ENCODE measurements around the gene RPGRIP1.
A peak's percentile ranks its signal among the peaks of the same experiment; 100 is the strongest.

The RPGRIP1 gene

DNA sequence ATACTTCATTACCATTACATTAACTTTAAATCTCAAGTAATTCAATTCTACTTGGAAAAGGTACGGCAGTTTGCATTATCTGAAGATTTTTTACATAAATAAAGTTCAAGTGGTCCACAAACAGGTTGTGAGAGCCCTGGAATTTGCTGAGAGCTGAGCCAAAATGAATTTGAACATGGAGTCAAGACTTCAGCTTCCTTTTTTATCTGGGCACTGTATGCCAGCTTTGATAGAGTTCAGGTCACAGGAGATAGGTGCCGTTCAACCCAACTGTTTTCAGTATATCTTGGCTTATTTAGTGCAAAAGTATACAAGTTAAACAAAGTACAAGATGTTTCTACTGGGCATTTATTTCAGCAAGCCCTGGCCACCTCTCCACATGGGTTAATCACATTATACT, 39.5 kb upstream of the RPGRIP1 start:
- TF ChIP-seq, protein P1, sequence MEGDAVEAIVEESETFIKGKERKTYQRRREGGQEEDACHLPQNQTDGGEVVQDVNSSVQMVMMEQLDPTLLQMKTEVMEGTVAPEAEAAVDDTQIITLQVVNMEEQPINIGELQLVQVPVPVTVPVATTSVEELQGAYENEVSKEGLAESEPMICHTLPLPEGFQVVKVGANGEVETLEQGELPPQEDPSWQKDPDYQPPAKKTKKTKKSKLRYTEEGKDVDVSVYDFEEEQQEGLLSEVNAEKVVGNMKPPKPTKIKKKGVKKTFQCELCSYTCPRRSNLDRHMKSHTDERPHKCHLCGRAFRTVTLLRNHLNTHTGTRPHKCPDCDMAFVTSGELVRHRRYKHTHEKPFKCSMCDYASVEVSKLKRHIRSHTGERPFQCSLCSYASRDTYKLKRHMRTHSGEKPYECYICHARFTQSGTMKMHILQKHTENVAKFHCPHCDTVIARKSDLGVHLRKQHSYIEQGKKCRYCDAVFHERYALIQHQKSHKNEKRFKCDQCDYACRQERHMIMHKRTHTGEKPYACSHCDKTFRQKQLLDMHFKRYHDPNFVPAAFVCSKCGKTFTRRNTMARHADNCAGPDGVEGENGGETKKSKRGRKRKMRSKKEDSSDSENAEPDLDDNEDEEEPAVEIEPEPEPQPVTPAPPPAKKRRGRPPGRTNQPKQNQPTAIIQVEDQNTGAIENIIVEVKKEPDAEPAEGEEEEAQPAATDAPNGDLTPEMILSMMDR (IDR thresholded peaks at IDR 0.05; ENCODE audit: low read depth, low read length), result no peak
- DNase-seq (ENCODE audit: extremely low read depth, low read depth), result no peak

DNA sequence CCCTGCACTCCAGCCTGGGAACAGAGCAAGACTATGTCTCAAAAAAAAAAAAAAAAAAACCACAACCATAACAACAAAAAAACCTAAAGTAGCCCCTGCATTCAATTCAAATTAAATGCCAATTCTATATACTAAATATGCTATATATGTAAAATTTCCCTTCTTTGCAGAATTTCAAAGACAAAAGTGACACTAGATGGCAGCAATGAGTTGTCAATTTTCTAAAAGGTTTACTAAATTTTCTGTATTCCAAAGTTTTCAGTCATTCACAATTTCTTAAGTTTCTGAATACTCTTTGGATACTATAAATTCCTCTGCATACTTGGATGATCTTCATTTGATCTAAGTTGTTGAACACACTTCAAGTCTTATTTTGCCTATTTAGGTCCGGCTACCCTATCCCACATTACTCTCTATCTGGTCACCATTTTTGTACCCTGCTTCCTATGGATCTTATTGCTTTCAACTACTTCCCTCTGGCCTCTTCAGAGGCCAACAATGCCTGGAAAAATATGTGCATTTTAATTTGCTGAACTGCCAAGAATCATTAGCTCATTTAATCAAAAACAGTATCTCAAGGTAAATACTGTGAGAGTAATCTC, 38.6 kb upstream of the RPGRIP1 start:
- DNase-seq (ENCODE audit: extremely low read depth, low read depth), result no peak
- TF ChIP-seq, protein P1 (IDR thresholded peaks at IDR 0.05; ENCODE audit: low read depth, low read length), result peak; percentile 33

DNA sequence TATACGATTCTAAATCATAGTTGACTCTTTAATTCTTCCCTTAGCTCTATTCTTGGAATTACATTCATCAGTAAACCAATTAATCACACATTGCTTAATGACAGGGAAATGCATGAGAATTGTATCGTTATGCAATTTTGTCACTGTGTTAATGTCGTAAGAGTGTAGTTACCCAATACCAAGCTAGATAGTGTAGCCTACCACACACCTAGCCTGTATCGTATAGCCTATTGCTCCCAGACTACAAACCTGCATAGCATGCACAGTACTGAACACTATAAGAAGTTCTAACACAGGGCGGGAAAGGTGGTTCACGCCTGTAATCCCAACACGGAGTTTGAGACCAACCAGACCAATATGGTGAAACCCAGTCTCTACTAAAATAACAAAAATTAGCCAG, 35.3 kb upstream of the RPGRIP1 start:
- TF ChIP-seq, protein P1 (IDR thresholded peaks at IDR 0.05; ENCODE audit: low read depth, low read length), result no peak
- no peak for DNase-seq (ENCODE audit: extremely low read depth, low read depth)

DNA sequence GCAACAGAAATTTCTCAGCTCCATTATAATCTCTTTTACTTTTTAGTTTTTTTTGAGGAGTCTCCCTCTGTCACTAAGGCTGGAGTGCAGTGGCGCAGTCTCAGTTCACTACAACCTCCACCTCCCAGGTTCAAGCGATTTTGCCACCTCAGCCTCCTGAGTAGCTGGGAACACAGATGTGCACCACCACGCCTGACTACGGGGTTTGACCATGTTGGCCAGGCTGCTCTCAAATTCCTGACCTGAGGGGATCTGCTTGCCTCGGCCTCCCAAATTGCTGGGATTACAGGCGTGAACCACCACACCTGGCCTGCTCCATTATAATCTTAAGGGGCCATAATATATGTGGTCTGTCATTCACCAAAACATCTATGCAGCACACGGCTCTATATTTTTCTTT, 34.1 kb upstream of the RPGRIP1 start:
- DNase-seq (ENCODE audit: extremely low read depth, low read depth), result no peak
- TF ChIP-seq, protein P1 (IDR thresholded peaks at IDR 0.05; ENCODE audit: low read depth, low read length), result no peak

DNA sequence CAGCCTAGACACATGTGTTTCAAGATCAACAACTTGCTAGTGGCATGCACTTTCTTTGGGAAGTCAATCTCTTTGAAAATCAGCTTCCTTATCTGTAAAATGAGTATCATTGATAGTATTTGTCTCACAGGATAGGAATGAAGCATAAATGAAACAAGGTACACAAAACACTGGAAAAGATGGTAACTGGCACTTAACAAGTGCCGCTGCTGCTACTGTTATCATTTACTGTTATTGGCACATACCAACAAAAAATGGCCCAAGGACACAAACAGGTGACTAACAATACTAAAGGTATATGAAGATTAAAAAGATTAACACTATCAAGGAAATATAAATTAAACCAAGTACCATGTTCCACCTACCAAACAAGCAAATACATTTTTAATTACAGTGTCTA, 31.5 kb upstream of the RPGRIP1 start:
- no peak for DNase-seq (ENCODE audit: extremely low read depth, low read depth)
- TF ChIP-seq, protein P1 (IDR thresholded peaks at IDR 0.05; ENCODE audit: low read depth, low read length), result no peak

DNA sequence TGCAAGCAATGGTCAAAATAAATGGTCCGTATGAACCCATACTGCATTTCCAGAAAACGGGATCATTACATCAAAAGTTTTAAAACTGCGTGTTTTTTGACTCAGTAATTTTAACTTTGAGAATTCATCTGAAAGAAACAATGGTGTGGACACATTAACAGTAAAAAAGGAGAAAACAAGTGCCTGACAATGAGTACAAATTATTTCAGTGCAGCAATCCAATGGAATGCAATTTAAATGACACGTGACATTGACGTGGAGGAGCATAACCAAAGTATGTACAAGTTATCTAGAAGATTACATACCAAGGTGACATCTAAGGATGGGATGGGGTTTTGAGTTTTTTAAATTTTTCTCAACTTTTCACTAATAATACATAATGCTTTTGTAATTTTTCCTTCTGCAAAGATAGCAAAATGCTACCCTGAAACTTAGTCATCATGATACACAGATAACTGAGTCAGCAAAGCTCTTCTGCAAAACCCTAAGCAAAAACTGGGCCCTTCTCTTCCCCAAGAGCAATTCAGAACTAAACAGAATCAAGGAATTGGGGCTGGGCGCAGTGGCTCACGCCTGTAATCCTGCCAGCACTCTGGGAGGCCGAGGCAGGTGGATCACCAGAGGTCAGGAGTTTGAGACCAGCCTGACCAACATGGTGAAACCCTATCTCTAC, 31.0 kb upstream of the RPGRIP1 start:
- no peak for DNase-seq (ENCODE audit: extremely low read depth, low read depth)
- TF ChIP-seq, protein P1 (IDR thresholded peaks at IDR 0.05; ENCODE audit: low read depth, low read length), result no peak

DNA sequence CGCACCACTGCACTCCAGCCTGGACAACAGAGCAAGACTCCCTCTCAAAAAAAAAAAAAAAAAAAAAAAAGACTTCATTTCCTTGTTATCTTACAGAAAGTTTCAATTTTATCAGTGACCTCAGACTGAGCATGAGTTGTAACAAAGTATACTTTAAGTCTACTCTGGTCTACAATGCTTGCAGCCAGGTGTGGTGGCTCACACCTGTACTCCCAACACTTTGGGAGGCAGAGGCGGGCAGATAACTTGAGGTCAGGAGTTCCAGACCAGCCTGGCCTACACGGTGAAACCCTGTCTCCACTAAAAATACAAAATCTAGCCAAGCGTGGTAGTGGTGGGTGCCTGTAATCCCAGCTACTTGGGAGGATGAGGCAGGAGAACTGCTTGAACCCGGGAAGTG, 28.7 kb upstream of the RPGRIP1 start:
- TF ChIP-seq, protein P1 (IDR thresholded peaks at IDR 0.05; ENCODE audit: low read depth, low read length), result no peak
- no peak for DNase-seq (ENCODE audit: extremely low read depth, low read depth)
